ENCODE results near the gene RPP14. TPM values are rescaled to one million over a fixed set of nuclear protein-coding genes. Genes with fewer than 3 reads are reported as not detected.

The RPP14 gene
- total RNA-seq, 4 donors from 2014 or later = 9.2 to 25.1 (median 18.8) TPM

DNA sequence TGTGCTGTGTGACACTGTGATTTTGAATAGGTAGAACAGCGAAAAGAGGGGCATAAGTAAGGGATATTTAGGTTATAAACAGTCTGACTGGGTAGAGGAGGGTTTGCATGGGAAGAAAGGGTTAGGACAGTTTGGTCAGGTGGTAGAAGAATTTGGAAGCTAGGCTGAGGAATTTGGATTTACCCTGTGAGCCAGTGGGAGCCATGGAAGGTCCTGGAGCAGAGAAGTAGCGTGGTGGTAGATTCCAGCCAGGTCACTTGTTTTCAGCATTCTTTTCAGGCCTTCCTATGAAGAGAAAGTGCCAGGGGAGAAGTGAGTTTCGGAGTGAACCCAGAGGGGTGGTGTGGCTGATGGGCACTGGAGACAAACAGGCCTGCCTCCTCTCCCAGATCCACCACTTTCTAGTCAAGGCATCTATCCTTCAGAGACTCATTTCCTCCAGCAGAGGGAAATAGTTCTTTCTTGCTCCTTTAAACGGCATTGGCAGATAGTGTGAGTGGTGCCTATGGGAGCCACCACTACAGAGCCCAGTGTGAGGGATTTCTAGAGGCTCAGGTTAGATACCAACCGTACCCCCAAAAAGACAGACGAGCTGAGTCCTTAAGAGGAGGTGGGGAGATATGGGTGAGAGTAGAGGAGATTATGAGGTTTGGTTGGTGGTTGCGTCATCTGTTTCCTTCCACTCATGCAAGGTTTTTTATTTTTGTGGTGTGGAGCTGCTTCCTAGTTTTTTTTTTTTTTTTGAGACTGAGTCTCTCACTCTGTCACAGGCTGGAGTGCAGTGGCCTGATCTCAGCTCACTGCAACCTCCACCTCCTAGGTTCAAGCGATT lies 47.9 kb downstream of the RPP14 start:
- Histone ChIP-seq H3K9me3 (no peaks in the 10 kb centered on the region), H3K27ac (peak overlapping the region in 2 of 4 donors; percentile 3 to 48), H3K36me3 (no peaks in the 10 kb centered on the region), H3K4me1 (peaks cover 12 to 33% (median 18%) of the 10 kb centered on the region in 4 donors), H3K27me3 (no peaks in the 10 kb centered on the region), H3K4me3 (no peak overlapping the region)
- no peak for DNase-seq
- WGBS, 2 donors (ENCODE audit: low coverage in 1 of 2) = 71 to 78% methylated on average over 4 to 8 of the region's 8 CpGs
- intact Hi-C loops (cut with DNase I; ENCODE audit: low total_unique reads) (no loop called here), in situ Hi-C loops (cut with MboI; ENCODE audit: low pct_ligation_motif_present in 1 of 4, low pct_unique_long_range_greater_than_20kb in 1 of 4, low sequenced_read_pairs in 3 of 4) (no loop called here)
- TF ChIP-seq EP300 (IDR thresholded peaks at IDR 0.05; ENCODE audit: low read depth) (no peak), POLR2A (IDR thresholded peaks at IDR 0.05) (no peak), POLR2AphosphoS5 (IDR thresholded peaks at IDR 0.05) (no peak)
- TF ChIP-seq, protein P1, sequence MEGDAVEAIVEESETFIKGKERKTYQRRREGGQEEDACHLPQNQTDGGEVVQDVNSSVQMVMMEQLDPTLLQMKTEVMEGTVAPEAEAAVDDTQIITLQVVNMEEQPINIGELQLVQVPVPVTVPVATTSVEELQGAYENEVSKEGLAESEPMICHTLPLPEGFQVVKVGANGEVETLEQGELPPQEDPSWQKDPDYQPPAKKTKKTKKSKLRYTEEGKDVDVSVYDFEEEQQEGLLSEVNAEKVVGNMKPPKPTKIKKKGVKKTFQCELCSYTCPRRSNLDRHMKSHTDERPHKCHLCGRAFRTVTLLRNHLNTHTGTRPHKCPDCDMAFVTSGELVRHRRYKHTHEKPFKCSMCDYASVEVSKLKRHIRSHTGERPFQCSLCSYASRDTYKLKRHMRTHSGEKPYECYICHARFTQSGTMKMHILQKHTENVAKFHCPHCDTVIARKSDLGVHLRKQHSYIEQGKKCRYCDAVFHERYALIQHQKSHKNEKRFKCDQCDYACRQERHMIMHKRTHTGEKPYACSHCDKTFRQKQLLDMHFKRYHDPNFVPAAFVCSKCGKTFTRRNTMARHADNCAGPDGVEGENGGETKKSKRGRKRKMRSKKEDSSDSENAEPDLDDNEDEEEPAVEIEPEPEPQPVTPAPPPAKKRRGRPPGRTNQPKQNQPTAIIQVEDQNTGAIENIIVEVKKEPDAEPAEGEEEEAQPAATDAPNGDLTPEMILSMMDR (IDR thresholded peaks at IDR 0.05) = no peak

- 82 to 88% methylated on average over 7 to 8 of the region's 8 CpGs for WGBS, 2 donors (ENCODE audit: low coverage in 1 of 2)
- TF ChIP-seq POLR2A (IDR thresholded peaks at IDR 0.05) = no peak
- TF ChIP-seq, protein P1 (IDR thresholded peaks at IDR 0.05) = no peak
- no peak for TF ChIP-seq POLR2AphosphoS5 (IDR thresholded peaks at IDR 0.05)
- no peak for TF ChIP-seq EP300 (IDR thresholded peaks at IDR 0.05; ENCODE audit: low read depth)
- H3K4me1 ChIP-seq = peaks cover 3 to 31% (median 19%) of the 10 kb centered on the region in 4 donors
- no peaks in the 10 kb centered on the region for H3K27me3 ChIP-seq
- no peaks in the 10 kb centered on the region for H3K9me3 ChIP-seq
- H3K36me3 ChIP-seq = no peaks in the 10 kb centered on the region
- in situ Hi-C loops (cut with MboI; ENCODE audit: low pct_ligation_motif_present in 1 of 4, low pct_unique_long_range_greater_than_20kb in 1 of 4, low sequenced_read_pairs in 3 of 4) = no loop called here
- H3K4me3 ChIP-seq = no peak overlapping the region
- H3K27ac ChIP-seq = peak overlapping the region in 1 of 4 donors; percentile 70
- DNase-seq = no peak
- intact Hi-C loops (cut with DNase I; ENCODE audit: low total_unique reads) = no loop called here
These were observed 49.1 kb downstream of the RPP14 start for GRCh38 chr3:58355179-58355578.

DNA sequence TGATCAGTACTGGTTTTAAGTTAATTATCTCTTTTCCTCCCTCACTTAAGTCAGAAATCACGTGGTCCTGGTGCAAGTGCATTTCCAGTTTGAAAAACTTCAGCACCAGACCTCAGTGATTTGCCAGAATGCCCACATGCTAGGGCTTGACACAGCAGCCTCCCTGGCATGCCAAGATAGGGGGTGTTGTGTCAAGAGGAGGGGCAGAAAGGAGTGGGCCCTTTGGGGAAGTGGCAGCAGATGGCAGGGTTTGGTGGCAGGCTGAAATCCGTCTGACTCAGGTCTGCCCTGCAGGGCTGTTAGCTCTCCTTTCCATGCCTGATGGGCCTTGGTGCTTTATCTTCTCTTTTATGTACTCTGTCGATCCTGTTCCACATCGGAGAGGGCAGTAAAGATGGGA lies 50.0 kb downstream of the RPP14 start:
- no peak overlapping the region for H3K4me3 ChIP-seq
- peaks cover 0 to 25% (median 13%) of the 10 kb centered on the region in 4 donors for H3K4me1 ChIP-seq
- in situ Hi-C loops (cut with MboI; ENCODE audit: low pct_ligation_motif_present in 1 of 4, low pct_unique_long_range_greater_than_20kb in 1 of 4, low sequenced_read_pairs in 3 of 4) = no loop called here
- H3K27me3 ChIP-seq = no peaks in the 10 kb centered on the region
- H3K27ac ChIP-seq = peak overlapping the region; percentile 14 to 70 (median 60)
- H3K9me3 ChIP-seq = no peaks in the 10 kb centered on the region
- DNase-seq = peak; percentile 13
- 40% methylated on average over 4 of the region's 4 CpGs; no CpG with 5 or more reads in 1 of the 2 donors for WGBS, 2 donors (ENCODE audit: low coverage in 1 of 2)
- TF ChIP-seq EP300 (IDR thresholded peaks at IDR 0.05; ENCODE audit: low read depth) = no peak
- TF ChIP-seq, protein P1 (IDR thresholded peaks at IDR 0.05) = no peak
- no peak for TF ChIP-seq POLR2A (IDR thresholded peaks at IDR 0.05)
- TF ChIP-seq POLR2AphosphoS5 (IDR thresholded peaks at IDR 0.05) = no peak
- intact Hi-C loops (cut with DNase I; ENCODE audit: low total_unique reads) = no loop called here
- no peaks in the 10 kb centered on the region for H3K36me3 ChIP-seq

DNA sequence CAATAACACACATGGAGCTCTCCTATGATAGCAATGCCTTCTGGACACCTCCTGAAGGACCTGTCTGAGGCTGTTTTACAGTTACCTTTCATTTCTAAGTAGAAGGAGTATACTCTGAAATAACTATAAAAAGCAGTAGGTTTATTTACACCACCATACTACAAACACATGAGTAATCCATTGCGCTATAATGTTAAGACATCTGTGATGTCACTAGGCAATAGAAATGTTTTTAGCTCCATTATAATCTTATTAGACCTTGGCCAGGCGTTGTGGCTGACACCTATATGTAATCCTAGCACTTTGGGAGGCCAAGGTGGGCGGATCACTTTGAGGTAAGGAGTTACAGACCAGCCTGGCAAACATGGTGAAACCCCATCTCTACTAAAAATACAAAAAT lies 51.4 kb downstream of the RPP14 start:
- no peak for TF ChIP-seq POLR2AphosphoS5 (IDR thresholded peaks at IDR 0.05)
- TF ChIP-seq, protein P1 (IDR thresholded peaks at IDR 0.05) = no peak
- TF ChIP-seq EP300 (IDR thresholded peaks at IDR 0.05; ENCODE audit: low read depth) = no peak
- TF ChIP-seq POLR2A (IDR thresholded peaks at IDR 0.05) = no peak
- Histone ChIP-seq H3K36me3 (no peaks in the 10 kb centered on the region), H3K27me3 (no peaks in the 10 kb centered on the region), H3K4me3 (no peak overlapping the region), H3K4me1 (peaks cover 0 to 25% (median 13%) of the 10 kb centered on the region in 4 donors), H3K27ac (peak overlapping the region; percentile 14 to 70 (median 60)), H3K9me3 (no peaks in the 10 kb centered on the region)
- WGBS, 2 donors (ENCODE audit: low coverage in 1 of 2) = 77 to 78% methylated on average over 3 of the region's 3 CpGs
- in situ Hi-C loops (cut with MboI; ENCODE audit: low pct_ligation_motif_present in 1 of 4, low pct_unique_long_range_greater_than_20kb in 1 of 4, low sequenced_read_pairs in 3 of 4) = no loop called here
- DNase-seq = peak; percentile 12
- intact Hi-C loops (cut with DNase I; ENCODE audit: low total_unique reads) = no loop called here
